ENCODE data around the gene TMEM88. TPM values are rescaled to one million over a fixed set of nuclear protein-coding genes. Genes with fewer than 3 reads are reported as not detected.

Gene TMEM88
- total RNA-seq, 1 experiment from 2014 or later, result 2.8 TPM

DNA sequence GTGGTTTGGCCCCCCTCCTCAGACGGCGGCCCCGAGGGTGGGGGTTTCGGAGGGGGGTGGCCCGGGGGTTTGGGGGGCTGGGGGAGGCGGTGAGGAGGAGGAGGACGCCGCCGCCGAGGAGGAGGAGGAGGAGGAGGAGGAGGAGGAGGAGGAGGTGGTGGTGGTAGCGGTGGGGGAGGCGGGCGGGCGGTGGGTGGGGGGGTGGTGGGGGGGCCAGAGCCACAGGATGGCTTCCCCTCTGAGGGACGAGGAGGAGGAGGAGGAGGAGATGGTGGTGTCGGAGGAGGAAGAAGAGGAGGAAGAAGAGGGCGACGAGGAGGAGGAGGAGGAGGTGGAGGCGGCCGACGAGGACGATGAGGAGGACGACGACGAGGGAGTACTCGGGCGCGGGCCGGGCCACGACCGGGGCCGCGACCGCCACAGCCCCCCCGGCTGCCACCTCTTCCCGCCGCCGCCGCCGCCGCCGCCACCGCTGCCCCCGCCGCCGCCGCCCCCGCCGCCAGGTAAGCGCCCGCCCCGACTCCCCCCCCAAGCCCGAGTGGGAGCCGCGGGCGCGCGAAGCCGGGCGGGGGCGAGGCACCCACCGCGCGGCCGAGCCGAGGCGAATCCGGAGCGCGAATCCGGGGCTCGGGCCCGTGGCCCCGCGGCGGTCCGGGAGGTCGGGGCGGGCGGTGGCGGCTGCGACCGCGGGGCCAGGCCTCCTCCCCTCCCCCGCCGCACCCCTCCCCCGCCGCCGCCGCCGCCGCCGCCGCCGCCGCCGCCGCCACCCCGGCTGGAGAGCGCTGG, 29.9 kb downstream of the TMEM88 start:
- Histone ChIP-seq H3K79me2 (ENCODE audit: insufficient read depth, low read length) (peaks cover 33% of the 10 kb centered on the region), H3K27me3 (ENCODE audit: insufficient read depth, low read length) (no peaks in the 10 kb centered on the region), H3K4me1 (ENCODE audit: control insufficient read depth in 1 of 2, insufficient read depth in 2 of 2, low read length in 2 of 2) (peaks cover 36 to 50% of the 10 kb centered on the region in 2 experiments), H3K27ac (ENCODE audit: low read depth, low read length) (peak overlapping the region; percentile 97; the same call in 1 of the 2 replicates), H3K9me2 (ENCODE audit: insufficient read depth) (no peaks in the 10 kb centered on the region), H3K4me2 (ENCODE audit: low read length) (peak overlapping the region; percentile 99), H4K20me1 (ENCODE audit: insufficient read depth) (no peaks in the 10 kb centered on the region), H3K9ac (ENCODE audit: low read length) (peak overlapping the region; percentile 86), H3K36me3 (ENCODE audit: control insufficient read depth in 1 of 2, insufficient read depth in 2 of 2, low read length in 2 of 2) (peaks cover 0 to 2% of the 10 kb centered on the region in 2 experiments; a peak in 1 of 4 replicates), H3K4me3 (replicated peaks in 1 of 2; ENCODE audit: low read depth in 1 of 2, low read length in 2 of 2) (peak overlapping the region; percentile 56 to 82), H2AFZ (ENCODE audit: low read depth, low read length, poor library complexity, severe bottlenecking) (no peak overlapping the region), H3K9me3 (ENCODE audit: control insufficient read depth in 1 of 2, insufficient read depth in 1 of 2, low read depth in 1 of 2, low read length in 2 of 2) (no peaks in the 10 kb centered on the region)
- ChIA-PET POLR2A (interaction anchor here (2.3 kb wide), 1 partner anchor 43 kb away, joined by 5 read pairs; no protein-coding TSS in a partner anchor), CTCF (interaction anchor here (0.7 kb wide), 1 partner anchor 15 kb away, joined by 3 read pairs; no protein-coding TSS in a partner anchor), RAD21 (ENCODE audit: low non-redundant PET in 1 of 2, low total read pairs in 2 of 2, uncharacterized antibody in 2 of 2, unreplicated experiment in 2 of 2) (no interaction called here)
- ATAC-seq, result no peak
- no TSS peak for BruUV-seq (replicated peaks)
- intact Hi-C loops (cut with micrococcal nuclease), result no loop called here
- no peak for DNase-seq (ENCODE audit: low read depth, low spot score)
- peak; percentile 45; the same call in 1 of the 2 replicates for TF ChIP-seq ZFX (IDR thresholded peaks at IDR 0.05)
- TF ChIP-seq, protein P1, sequence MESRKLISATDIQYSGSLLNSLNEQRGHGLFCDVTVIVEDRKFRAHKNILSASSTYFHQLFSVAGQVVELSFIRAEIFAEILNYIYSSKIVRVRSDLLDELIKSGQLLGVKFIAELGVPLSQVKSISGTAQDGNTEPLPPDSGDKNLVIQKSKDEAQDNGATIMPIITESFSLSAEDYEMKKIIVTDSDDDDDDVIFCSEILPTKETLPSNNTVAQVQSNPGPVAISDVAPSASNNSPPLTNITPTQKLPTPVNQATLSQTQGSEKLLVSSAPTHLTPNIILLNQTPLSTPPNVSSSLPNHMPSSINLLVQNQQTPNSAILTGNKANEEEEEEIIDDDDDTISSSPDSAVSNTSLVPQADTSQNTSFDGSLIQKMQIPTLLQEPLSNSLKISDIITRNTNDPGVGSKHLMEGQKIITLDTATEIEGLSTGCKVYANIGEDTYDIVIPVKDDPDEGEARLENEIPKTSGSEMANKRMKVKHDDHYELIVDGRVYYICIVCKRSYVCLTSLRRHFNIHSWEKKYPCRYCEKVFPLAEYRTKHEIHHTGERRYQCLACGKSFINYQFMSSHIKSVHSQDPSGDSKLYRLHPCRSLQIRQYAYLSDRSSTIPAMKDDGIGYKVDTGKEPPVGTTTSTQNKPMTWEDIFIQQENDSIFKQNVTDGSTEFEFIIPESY (IDR thresholded peaks at IDR 0.05; ENCODE audit: extremely low read depth, insufficient replicate concordance, low read length), result no peak

Data from HCT116 (cell line).